Measurements from ENCODE around the gene NEK11. TPM values are rescaled to one million over a fixed set of nuclear protein-coding genes. Genes with fewer than 3 reads are reported as not detected.
A peak's percentile ranks its signal among the peaks of the same experiment; 100 is the strongest.

Gene NEK11
- total RNA-seq, 6 experiments from 2014 or later, result 2.5 to 4.0 (median 3.1) TPM

GRCh38 chr3:131172502-131173200 lies 146.0 kb downstream of the NEK11 start:
- no peak overlapping the region for H3K4me3 Mint-ChIP-seq
- H3K9me3 Mint-ChIP-seq, result no peaks in the 10 kb centered on the region
- DNase-seq, result no peak
- H3K27me3 Mint-ChIP-seq (ENCODE audit: insufficient read depth), result no peaks in the 10 kb centered on the region
- no peaks in the 10 kb centered on the region for H3K36me3 Mint-ChIP-seq (ENCODE audit: low read depth)
- H3K4me1 Mint-ChIP-seq (ENCODE audit: low read depth), result peaks cover 5% of the 10 kb centered on the region; the same call in 1 of the 2 replicates
- TF ChIP-seq CTCF (IDR thresholded peaks at IDR 0.05), result no peak
- no peak overlapping the region for H3K27ac Mint-ChIP-seq

- no peaks in the 10 kb centered on the region for H3K9me3 Mint-ChIP-seq
- H3K4me1 Mint-ChIP-seq (ENCODE audit: low read depth), result peaks cover 5% of the 10 kb centered on the region; the same call in 1 of the 2 replicates
- H3K27ac Mint-ChIP-seq, result no peak overlapping the region
- TF ChIP-seq CTCF (IDR thresholded peaks at IDR 0.05), result no peak
- H3K4me3 Mint-ChIP-seq, result no peak overlapping the region
- no peaks in the 10 kb centered on the region for H3K27me3 Mint-ChIP-seq (ENCODE audit: insufficient read depth)
- no peak for DNase-seq
- no peaks in the 10 kb centered on the region for H3K36me3 Mint-ChIP-seq (ENCODE audit: low read depth)
Observed at GRCh38 chr3:131174752-131175151, 148.1 kb downstream of the NEK11 start.

- H3K4me1 Mint-ChIP-seq (ENCODE audit: low read depth), result peaks cover 5% of the 10 kb centered on the region; the same call in 1 of the 2 replicates
- H3K27me3 Mint-ChIP-seq (ENCODE audit: insufficient read depth), result no peaks in the 10 kb centered on the region
- H3K9me3 Mint-ChIP-seq, result no peaks in the 10 kb centered on the region
- no peaks in the 10 kb centered on the region for H3K36me3 Mint-ChIP-seq (ENCODE audit: low read depth)
- no peak for DNase-seq
- no peak overlapping the region for H3K27ac Mint-ChIP-seq
- TF ChIP-seq CTCF (IDR thresholded peaks at IDR 0.05), result no peak
- no peak overlapping the region for H3K4me3 Mint-ChIP-seq
Observed at GRCh38 chr3:131178710-131179375, 152.2 kb downstream of the NEK11 start.

- H3K27me3 Mint-ChIP-seq (ENCODE audit: insufficient read depth), result no peaks in the 10 kb centered on the region
- TF ChIP-seq CTCF (IDR thresholded peaks at IDR 0.05), result no peak
- H3K9me3 Mint-ChIP-seq, result no peaks in the 10 kb centered on the region; the same call in 1 of the 2 replicates
- no peaks in the 10 kb centered on the region for H3K36me3 Mint-ChIP-seq (ENCODE audit: low read depth)
- no peak overlapping the region for H3K27ac Mint-ChIP-seq
- DNase-seq, result no peak
- no peak overlapping the region for H3K4me3 Mint-ChIP-seq
- no peaks in the 10 kb centered on the region; the same call in 1 of the 2 replicates for H3K4me1 Mint-ChIP-seq (ENCODE audit: low read depth)
Observed at GRCh38 chr3:131192701-131193100, 166.0 kb downstream of the NEK11 start.

GRCh38 chr3:131193641-131194238 lies 167.1 kb downstream of the NEK11 start:
- Mint-ChIP-seq H3K36me3 (ENCODE audit: low read depth) (no peaks in the 10 kb centered on the region), H3K4me1 (ENCODE audit: low read depth) (no peaks in the 10 kb centered on the region; the same call in 1 of the 2 replicates), H3K4me3 (no peak overlapping the region), H3K27me3 (ENCODE audit: insufficient read depth) (no peaks in the 10 kb centered on the region), H3K9me3 (no peaks in the 10 kb centered on the region; the same call in 1 of the 2 replicates), H3K27ac (no peak overlapping the region)
- peak; percentile 59 for TF ChIP-seq CTCF (IDR thresholded peaks at IDR 0.05)
- DNase-seq, result peak; percentile 25

Measured in HFFc6 (cell line).